Sigmoid colon (tissue), 7 donors: ENCODE data around the gene PCSK2. TPM values are rescaled to one million over a fixed set of nuclear protein-coding genes. Genes with fewer than 3 reads are reported as not detected.

Source experiments
- DNase-seq: peaks from one replicate; pipeline ENCODE4 v3.0.0-alpha.2; 2019
- H3K27ac ChIP-seq, 4 donors: fragments of 200-600 bp; sonication (generic); one replicate each; pipeline ENCODE4 v1.5.1; 2016 to 2019; ENCODE audit warnings: mild to moderate bottlenecking in 1 of 4
- H3K27me3 ChIP-seq, 3 donors: fragments of 200-600 bp; sonication (generic); one replicate each; pipeline ENCODE4 v1.5.1; 2019; ENCODE audit warnings: mild to moderate bottlenecking in 1 of 3
- H3K36me3 ChIP-seq, 4 donors: fragments of 200-600 bp; sonication (generic); one replicate each; pipeline ENCODE4 v1.5.1; 2016 to 2019
- H3K4me1 ChIP-seq, 4 donors: fragments of 200-600 bp; sonication (generic); one replicate each; pipeline ENCODE4 v1.5.1; 2017 to 2019
- H3K4me3 ChIP-seq, 4 donors: fragments of 200-600 bp; sonication (generic); one replicate each; pipeline ENCODE4 v1.5.1; 2017 to 2019; ENCODE audit warnings: mild to moderate bottlenecking in 2 of 4, moderate library complexity in 1 of 4
- H3K9me3 ChIP-seq, 4 donors: fragments of 200-600 bp in 3 of 4; sonication (generic) in 3 of 4; one replicate each; pipeline versions ENCODE4 v1.5.1 to v1.6.1; 2013 to 2019
- EP300 ChIP-seq, 4 donors: sonication (generic); formaldehyde crosslinking; IDR thresholded peaks; one replicate each; pipeline ENCODE4 v1.6.1; 2017; ENCODE audit warnings: antibody characterized with exemption in 4 of 4
- POLR2A ChIP-seq, 2 donors: fragments of 450-650 bp; IDR thresholded peaks; one replicate each; pipeline ENCODE4 v1.6.1; 2016; ENCODE audit warnings: antibody characterized with exemption in 2 of 2, mild to moderate bottlenecking in 2 of 2, moderate library complexity in 2 of 2
- POLR2AphosphoS5 ChIP-seq, 4 donors: sonication (generic); formaldehyde crosslinking; IDR thresholded peaks; one replicate each; pipeline ENCODE4 v1.6.1; 2017; ENCODE audit warnings: antibody characterized with exemption in 4 of 4
- WGBS, 2 donors: extraction: QIAGEN DNeasy Blood & Tissue Kit; methylation state at CpG; one replicate each; pipeline ENCODE4 v1.1.7; 2013; 5-methylcytosine and 5-hydroxymethylcytosine counted together
- intact Hi-C: fragments of 100-400 bp; cut with DNase I; formaldehyde crosslinking; loops from one replicate; pipeline ENCODE4 v1.15.1; 2023
- polyA plus RNA-seq, 3 donors: library from polyadenylated mRNA; stranded (reverse); fragments of 200-250 nt; gene quantifications; one replicate each; pipeline ENCODE4 v1.2.3, GENCODE V29; 2013
- total RNA-seq, 4 donors: library from RNA; depleted of rRNA; stranded (reverse); fragments of >200 nt; gene quantifications; one replicate each; pipeline ENCODE4 v1.1.0, GENCODE V29; 2016
- TF ChIP-seq, protein P1 (sequence below), 4 experiments: fragments of 450-650 bp in 3 of 4; fragments of 200-600 bp in 1 of 4; IDR thresholded peaks; one replicate each; pipeline ENCODE4 v1.5.1; 2016 to 2019; ENCODE audit warnings: antibody characterized with exemption in 4 of 4, mild to moderate bottlenecking in 3 of 4, moderate library complexity in 2 of 4
- donor health status: healthy with polysubstance abuse.
- donor health status: Bipolar disorder and iron deficiency.
- donor health status: healthy.

Gene PCSK2
- total and polyA plus RNA-seq, 7 donors = 0.54 to 5.4 (median 2.4) TPM; not detected in 1

GRCh38 chr20:17518339-17519052 is 291.7 kb downstream of the PCSK2 start:
- no peaks in the 10 kb centered on the region for H3K36me3 ChIP-seq
- H3K27ac ChIP-seq = no peak overlapping the region
- TF ChIP-seq POLR2AphosphoS5 (IDR thresholded peaks at IDR 0.05) (no peak), POLR2A (IDR thresholded peaks at IDR 0.05) (no peak), EP300 (IDR thresholded peaks at IDR 0.05) (no peak)
- TF ChIP-seq, protein P1, sequence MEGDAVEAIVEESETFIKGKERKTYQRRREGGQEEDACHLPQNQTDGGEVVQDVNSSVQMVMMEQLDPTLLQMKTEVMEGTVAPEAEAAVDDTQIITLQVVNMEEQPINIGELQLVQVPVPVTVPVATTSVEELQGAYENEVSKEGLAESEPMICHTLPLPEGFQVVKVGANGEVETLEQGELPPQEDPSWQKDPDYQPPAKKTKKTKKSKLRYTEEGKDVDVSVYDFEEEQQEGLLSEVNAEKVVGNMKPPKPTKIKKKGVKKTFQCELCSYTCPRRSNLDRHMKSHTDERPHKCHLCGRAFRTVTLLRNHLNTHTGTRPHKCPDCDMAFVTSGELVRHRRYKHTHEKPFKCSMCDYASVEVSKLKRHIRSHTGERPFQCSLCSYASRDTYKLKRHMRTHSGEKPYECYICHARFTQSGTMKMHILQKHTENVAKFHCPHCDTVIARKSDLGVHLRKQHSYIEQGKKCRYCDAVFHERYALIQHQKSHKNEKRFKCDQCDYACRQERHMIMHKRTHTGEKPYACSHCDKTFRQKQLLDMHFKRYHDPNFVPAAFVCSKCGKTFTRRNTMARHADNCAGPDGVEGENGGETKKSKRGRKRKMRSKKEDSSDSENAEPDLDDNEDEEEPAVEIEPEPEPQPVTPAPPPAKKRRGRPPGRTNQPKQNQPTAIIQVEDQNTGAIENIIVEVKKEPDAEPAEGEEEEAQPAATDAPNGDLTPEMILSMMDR (IDR thresholded peaks at IDR 0.05) = no peak
- WGBS, 2 donors = 80 to 86% methylated on average over 14 of the region's 14 CpGs
- H3K4me3 ChIP-seq = no peak overlapping the region
- H3K27me3 ChIP-seq = no peaks in the 10 kb centered on the region
- no peaks in the 10 kb centered on the region for H3K9me3 ChIP-seq
- peak; percentile 43 for DNase-seq
- no peaks in the 10 kb centered on the region for H3K4me1 ChIP-seq
- intact Hi-C loops = no loop called here

DNA sequence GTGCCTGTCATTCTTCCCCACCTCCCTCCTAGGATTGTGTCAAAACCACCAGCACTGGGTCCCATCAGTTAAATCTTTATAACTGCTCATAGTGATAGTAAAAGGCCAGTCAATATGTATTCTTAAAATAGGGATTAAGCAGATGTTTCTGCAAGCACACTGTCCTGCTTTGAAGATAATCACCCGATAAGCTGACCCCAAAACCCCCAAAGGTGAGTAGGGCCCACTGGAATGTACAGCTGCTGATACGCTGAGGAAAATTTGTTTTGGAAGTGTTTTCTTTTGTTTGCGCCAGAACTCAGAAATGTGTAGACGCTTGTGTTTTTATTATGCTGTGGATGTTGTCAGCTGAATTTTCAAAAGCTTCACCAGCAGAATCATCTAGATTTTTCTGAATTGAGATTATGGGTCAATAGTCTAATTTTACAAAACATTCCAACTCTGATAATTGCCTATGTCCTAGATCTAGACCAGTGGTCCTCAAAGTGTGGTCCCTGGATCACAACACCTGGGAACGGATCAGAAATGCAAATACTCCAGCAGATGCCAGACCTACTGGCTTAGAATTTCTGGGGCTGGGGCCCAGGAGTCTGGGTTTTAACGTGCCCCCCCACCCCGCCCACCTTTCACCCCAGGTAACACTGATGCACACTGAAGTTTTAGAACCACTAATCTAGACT is 292.9 kb downstream of the PCSK2 start:
- WGBS, 2 donors = 83 to 88% methylated on average over 7 of the region's 7 CpGs

DNA sequence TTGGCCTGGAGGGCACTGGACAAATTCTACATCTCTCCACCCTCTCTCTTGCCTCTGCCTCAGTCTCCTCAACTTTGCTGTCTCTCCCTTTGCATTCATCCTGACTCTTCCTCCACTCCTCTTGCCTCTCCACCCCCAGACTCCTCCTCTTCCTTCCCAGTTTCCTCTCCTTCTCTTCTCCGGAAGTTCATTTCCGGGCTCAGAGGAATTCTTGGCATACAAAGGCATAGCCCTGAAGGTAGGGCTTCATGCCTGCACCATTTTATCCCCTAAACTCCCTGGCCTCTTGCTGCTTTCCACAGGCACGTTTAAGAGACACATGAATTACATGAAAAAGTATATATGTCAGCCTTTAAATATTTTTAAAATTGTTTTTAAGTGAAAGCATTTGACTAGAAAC is 293.7 kb downstream of the PCSK2 start:
- H3K4me1 ChIP-seq = no peaks in the 10 kb centered on the region
- intact Hi-C loops = no loop called here
- no peak for TF ChIP-seq POLR2AphosphoS5 (IDR thresholded peaks at IDR 0.05)
- no peak for TF ChIP-seq EP300 (IDR thresholded peaks at IDR 0.05)
- TF ChIP-seq, protein P1 (IDR thresholded peaks at IDR 0.05) = no peak
- TF ChIP-seq POLR2A (IDR thresholded peaks at IDR 0.05) = no peak
- H3K27me3 ChIP-seq = no peaks in the 10 kb centered on the region
- no peaks in the 10 kb centered on the region for H3K36me3 ChIP-seq
- no peaks in the 10 kb centered on the region for H3K9me3 ChIP-seq
- 55 to 77% methylated on average over 3 of the region's 3 CpGs for WGBS, 2 donors
- H3K4me3 ChIP-seq = no peak overlapping the region
- no peak overlapping the region for H3K27ac ChIP-seq
- no peak for DNase-seq

More for the DNA sequence above, 292.9 kb downstream of the PCSK2 start:
- DNase-seq = no peak
- no peaks in the 10 kb centered on the region for H3K27me3 ChIP-seq
- no peaks in the 10 kb centered on the region for H3K36me3 ChIP-seq
- no peaks in the 10 kb centered on the region for H3K4me1 ChIP-seq
- H3K27ac ChIP-seq = no peak overlapping the region
- H3K9me3 ChIP-seq = no peaks in the 10 kb centered on the region
- intact Hi-C loops = no loop called here
- no peak overlapping the region for H3K4me3 ChIP-seq
- TF ChIP-seq, protein P1 (IDR thresholded peaks at IDR 0.05) = no peak
- TF ChIP-seq POLR2A (IDR thresholded peaks at IDR 0.05) (no peak), POLR2AphosphoS5 (IDR thresholded peaks at IDR 0.05) (no peak), EP300 (IDR thresholded peaks at IDR 0.05) (no peak)

DNA sequence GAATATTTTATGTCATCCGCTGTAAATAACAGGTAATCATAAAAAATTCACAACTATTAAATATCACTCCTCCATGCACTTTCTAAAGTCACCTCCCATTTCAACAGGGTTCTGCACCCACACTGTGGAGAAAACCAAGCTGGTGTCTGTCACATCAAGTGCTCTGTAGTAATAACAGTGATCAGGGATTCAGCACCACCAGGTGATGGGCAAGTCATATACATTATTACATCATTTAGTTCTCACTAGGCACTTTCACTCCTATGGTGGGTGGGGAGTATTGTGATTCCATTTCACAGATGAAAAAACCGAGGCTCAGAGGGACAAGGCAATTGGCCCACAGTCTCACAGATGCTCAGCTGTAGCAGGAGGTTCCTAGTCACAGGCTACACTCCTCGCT is 295.7 kb downstream of the PCSK2 start:
- Histone ChIP-seq H3K4me1 (no peaks in the 10 kb centered on the region), H3K4me3 (no peak overlapping the region), H3K36me3 (no peaks in the 10 kb centered on the region), H3K27me3 (no peaks in the 10 kb centered on the region), H3K27ac (no peak overlapping the region), H3K9me3 (no peaks in the 10 kb centered on the region)
- intact Hi-C loops = no loop called here
- no peak for DNase-seq
- WGBS, 2 donors = 70 to 87% methylated on average over 3 of the region's 3 CpGs
- TF ChIP-seq, protein P1 (IDR thresholded peaks at IDR 0.05) = no peak
- TF ChIP-seq POLR2AphosphoS5 (IDR thresholded peaks at IDR 0.05) (no peak), EP300 (IDR thresholded peaks at IDR 0.05) (no peak), POLR2A (IDR thresholded peaks at IDR 0.05) (no peak)
